Subcutaneous preadipocyte (primary cell): ENCODE data around the gene INA. TPM values are rescaled to one million over a fixed set of nuclear protein-coding genes. Genes with fewer than 3 reads are reported as not detected.

ENCODE experiments used
- small RNA-seq: library from RNA; depleted of rRNA; stranded (forward); fragments of <200 nt; gene quantifications from one replicate; pipeline ENCODE3, GENCODE V24; 2012
- total RNA-seq: library from RNA; depleted of rRNA; stranded (reverse); fragments of >200 nt; gene quantifications from 2 replicates; pipeline ENCODE4 v1.2.3, GENCODE V29; 2012

The INA gene
- 0.37 and 1.2 TPM in 2 replicates for total RNA-seq

DNA sequence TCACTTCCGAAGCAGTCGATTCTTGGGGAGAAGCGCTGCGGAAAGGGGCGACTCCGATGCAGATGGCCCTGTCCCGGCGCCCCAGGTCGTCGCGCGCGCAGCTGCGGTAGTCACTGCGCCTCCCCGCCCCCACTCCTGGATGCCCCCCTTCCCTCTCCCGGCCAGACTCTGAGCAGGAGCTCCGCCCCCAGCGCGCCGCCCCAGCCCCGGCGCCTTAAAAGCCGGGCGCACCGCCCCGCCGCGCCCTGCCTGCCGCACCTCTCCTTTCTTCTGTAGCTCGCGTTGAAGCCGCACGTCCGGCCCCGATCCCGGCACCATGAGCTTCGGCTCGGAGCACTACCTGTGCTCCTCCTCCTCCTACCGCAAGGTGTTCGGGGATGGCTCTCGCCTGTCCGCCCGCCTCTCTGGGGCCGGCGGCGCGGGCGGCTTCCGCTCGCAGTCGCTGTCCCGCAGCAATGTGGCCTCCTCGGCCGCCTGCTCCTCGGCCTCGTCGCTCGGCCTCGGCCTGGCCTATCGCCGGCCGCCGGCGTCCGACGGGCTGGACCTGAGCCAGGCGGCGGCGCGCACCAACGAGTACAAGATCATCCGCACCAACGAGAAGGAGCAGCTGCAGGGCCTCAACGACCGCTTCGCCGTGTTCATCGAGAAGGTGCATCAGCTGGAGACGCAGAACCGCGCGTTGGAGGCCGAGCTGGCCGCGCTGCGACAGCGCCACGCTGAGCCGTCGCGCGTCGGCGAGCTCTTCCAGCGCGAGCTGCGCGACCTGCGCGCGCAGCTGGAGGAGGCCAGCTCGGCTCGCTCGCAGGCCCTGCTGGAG lies at the start of gene INA:
INA (plus strand) TSS at position 243 of the 817 bp plus-strand sequence; CDS start at position 317, 74 bp downstream.

DNA sequence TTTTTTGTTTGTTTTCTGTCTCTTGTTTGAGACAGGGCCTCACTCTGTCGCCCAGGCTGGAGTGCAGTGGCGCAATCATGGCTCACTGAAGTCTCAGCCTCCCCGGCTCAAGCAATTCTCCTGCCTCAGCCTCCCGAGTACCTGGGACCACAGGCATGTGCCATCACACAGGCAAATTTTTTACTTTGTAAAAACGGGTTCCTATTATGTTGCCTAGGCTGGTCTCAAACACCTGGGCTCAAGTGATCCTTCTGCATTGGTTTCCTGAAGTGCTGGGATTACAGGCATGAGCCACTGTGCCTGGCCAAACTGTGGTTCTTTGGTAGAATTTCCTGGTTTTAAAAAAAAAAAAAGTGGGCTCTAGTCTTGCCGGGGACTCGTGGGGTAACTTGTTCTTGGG lies 31.4 kb upstream of the INA start, which contains the start of gene RPEL1:
RPEL1 (plus strand) TSS at position 301 of the 400 bp plus-strand sequence. CDS start 110 bp downstream, outside the sequence.

Small RNAs within 50 kb of the gene (small RNA-seq; reads per million reads assigned to genes)
- not detected for gene RNU11-3P

Other genes starting within 250 kb of the INA start
- 23.5 and 26.8 TPM in 2 replicates for gene NT5C2, start 83.9 kb upstream of the INA start, total RNA-seq
- 0.37 TPM in 1 of 2 replicates, not detected in the other for gene RPEL1, start 31.3 kb upstream of the INA start, total RNA-seq
- 10.7 and 14.9 TPM in 2 replicates for gene PCGF6, start 74.0 kb downstream of the INA start, total RNA-seq
- 4.4 and 7.0 TPM in 2 replicates for gene TAF5, start 90.8 kb downstream of the INA start, total RNA-seq
- 153 and 188 TPM in 2 replicates for gene ATP5MK, start 119.3 kb downstream of the INA start, total RNA-seq
- 36.0 and 58.5 TPM in 2 replicates for gene PDCD11, start 119.5 kb downstream of the INA start, total RNA-seq
- 59.4 and 63.9 TPM in 2 replicates for gene CALHM2, start 175.2 kb downstream of the INA start, total RNA-seq
- gene CALHM1, start 181.8 kb downstream of the INA start, total RNA-seq = not detected in 2 replicates
- gene CALHM3, start 202.1 kb downstream of the INA start, total RNA-seq = 0.39 and 1.1 TPM in 2 replicates
- gene NEURL1, start 216.6 kb downstream of the INA start, total RNA-seq = 0.37 and 0.39 TPM in 2 replicates